Activated naive CD4-positive, alpha-beta T cell treated with anti-CD3 and anti-CD28 coated beads, Interleukin-2, amount 10 ng/mL, durations not matched to agents 7 days and 5 days (primary cell): ENCODE results near the gene RLN3.

ENCODE experiments used
- CTCF ChIA-PET: fragments of 350-600 bp; sonication (Branson Sonifier 250); formaldehyde crosslinking; loops from one replicate; lab custom pipeline; 2021; ENCODE audit warnings: antibody characterized with exemption; lab: Charles Lee
- DNase-seq: peaks from one replicate; pipeline ENCODE4 v3.0.0-alpha.2; 2020
- H3K27ac Mint-ChIP-seq: one replicate; pipeline ENCODE4 v1.8.0; 2021; ENCODE audit warnings: mild to moderate bottlenecking, moderate library complexity, mixed read lengths
- H3K27me3 Mint-ChIP-seq: one replicate; pipeline ENCODE4 v1.8.0; 2021; ENCODE audit warnings: mild to moderate bottlenecking, mixed read lengths
- H3K36me3 Mint-ChIP-seq: one replicate; pipeline ENCODE4 v1.8.0; 2021; ENCODE audit warnings: mixed read lengths
- H3K4me1 Mint-ChIP-seq: one replicate; pipeline ENCODE4 v1.8.0; 2021; ENCODE audit warnings: mixed read lengths
- H3K4me3 Mint-ChIP-seq: one replicate; pipeline ENCODE4 v1.8.0; 2021; ENCODE audit warnings: mild to moderate bottlenecking, moderate library complexity, mixed read lengths
- H3K9me3 Mint-ChIP-seq: one replicate; pipeline ENCODE4 v1.8.0; 2021; ENCODE audit warnings: mixed read lengths

The RLN3 gene

GRCh38 chr19:14027856-14028450 lies at the start of gene RLN3:
Gene RLN3 (plus strand): TSS chr19:14028148. CDS start chr19:14028205, 57 bp downstream.
- Mint-ChIP-seq H3K4me3 (no peak within 1 kb of the TSS), H3K4me1 (peaks cover 47% of the 10 kb centered on the region), H3K9me3 (no peaks in the 10 kb centered on the region), H3K27ac (no peak within 1 kb of the TSS), H3K36me3 (peaks cover 6% of the 10 kb centered on the region), H3K27me3 (peaks cover 30% of the 10 kb centered on the region)
- no peak for DNase-seq
- CTCF ChIA-PET, result no interaction called here

GRCh38 chr19:13978351-13979243 lies 49.4 kb upstream of the RLN3 start:
- Mint-ChIP-seq H3K36me3 (peaks cover 21% of the 10 kb centered on the region), H3K4me3 (no peak overlapping the region), H3K27me3 (peaks cover 4% of the 10 kb centered on the region)

GRCh38 chr19:13979244-13979615 lies 48.7 kb upstream of the RLN3 start:
- DNase-seq, result no peak
- peaks cover 4% of the 10 kb centered on the region for H3K27me3 Mint-ChIP-seq
- peaks cover 17% of the 10 kb centered on the region for H3K36me3 Mint-ChIP-seq
- peaks cover 48% of the 10 kb centered on the region for H3K4me1 Mint-ChIP-seq
- CTCF ChIA-PET, result no interaction called here
- H3K4me3 Mint-ChIP-seq, result no peak overlapping the region
- H3K9me3 Mint-ChIP-seq, result no peaks in the 10 kb centered on the region
- no peak overlapping the region for H3K27ac Mint-ChIP-seq

More at GRCh38 chr19:13978351-13979243, 49.4 kb upstream of the RLN3 start:
- DNase-seq, result no peak
- no peaks in the 10 kb centered on the region for H3K9me3 Mint-ChIP-seq
- CTCF ChIA-PET, result no interaction called here
- no peak overlapping the region for H3K27ac Mint-ChIP-seq
- peaks cover 48% of the 10 kb centered on the region for H3K4me1 Mint-ChIP-seq

GRCh38 chr19:13979686-13980085 lies 48.3 kb upstream of the RLN3 start:
- CTCF ChIA-PET, result no interaction called here
- no peak for DNase-seq
- peaks cover 14% of the 10 kb centered on the region for H3K36me3 Mint-ChIP-seq
- H3K9me3 Mint-ChIP-seq, result no peaks in the 10 kb centered on the region
- H3K4me1 Mint-ChIP-seq, result peaks cover 50% of the 10 kb centered on the region
- no peak overlapping the region for H3K4me3 Mint-ChIP-seq
- H3K27ac Mint-ChIP-seq, result no peak overlapping the region
- H3K27me3 Mint-ChIP-seq, result peaks cover 4% of the 10 kb centered on the region

- Mint-ChIP-seq H3K4me3 (no peak overlapping the region), H3K27me3 (peaks cover 4% of the 10 kb centered on the region), H3K27ac (no peak overlapping the region), H3K4me1 (peaks cover 56% of the 10 kb centered on the region), H3K9me3 (no peaks in the 10 kb centered on the region), H3K36me3 (peaks cover 14% of the 10 kb centered on the region)
- CTCF ChIA-PET, result interaction anchor here (1.3 to 1.8 kb wide), 2 partner anchors 24 to 27 kb away, joined by 5 read pairs; no protein-coding TSS in a partner anchor
- no peak for DNase-seq
These were observed 47.6 kb upstream of the RLN3 start for GRCh38 chr19:13980340-13980739.

- DNase-seq, result no peak
- CTCF ChIA-PET, result interaction anchor here (1.3 to 1.8 kb wide), 2 partner anchors 24 to 28 kb away, joined by 5 read pairs; no protein-coding TSS in a partner anchor
- Mint-ChIP-seq H3K9me3 (no peaks in the 10 kb centered on the region), H3K36me3 (peaks cover 14% of the 10 kb centered on the region), H3K27ac (peak overlapping the region; percentile 87), H3K27me3 (peaks cover 4% of the 10 kb centered on the region), H3K4me3 (no peak overlapping the region), H3K4me1 (peaks cover 63% of the 10 kb centered on the region)
These were observed 46.9 kb upstream of the RLN3 start for GRCh38 chr19:13981021-13981420.

GRCh38 chr19:13981467-13981866 lies 46.5 kb upstream of the RLN3 start:
- Mint-ChIP-seq H3K27ac (peak overlapping the region; percentile 87), H3K9me3 (no peaks in the 10 kb centered on the region), H3K4me1 (peaks cover 67% of the 10 kb centered on the region), H3K36me3 (peaks cover 13% of the 10 kb centered on the region), H3K27me3 (peaks cover 4% of the 10 kb centered on the region), H3K4me3 (no peak overlapping the region)
- CTCF ChIA-PET, result interaction anchor here (1.3 to 1.8 kb wide), 2 partner anchors 25 to 28 kb away, joined by 5 read pairs; no protein-coding TSS in a partner anchor
- no peak for DNase-seq

GRCh38 chr19:13981988-13982501 lies 45.9 kb upstream of the RLN3 start:
- peaks cover 12% of the 10 kb centered on the region for H3K36me3 Mint-ChIP-seq
- peak overlapping the region; percentile 49 for H3K27ac Mint-ChIP-seq
- peaks cover 73% of the 10 kb centered on the region for H3K4me1 Mint-ChIP-seq
- CTCF ChIA-PET, result interaction anchor here (1.8 kb wide), 1 partner anchor 25 kb away, joined by 5 read pairs; no protein-coding TSS in a partner anchor
- DNase-seq, result no peak
- H3K9me3 Mint-ChIP-seq, result no peaks in the 10 kb centered on the region
- no peak overlapping the region for H3K4me3 Mint-ChIP-seq
- H3K27me3 Mint-ChIP-seq, result peaks cover 4% of the 10 kb centered on the region

GRCh38 chr19:13982773-13983172 lies 45.2 kb upstream of the RLN3 start:
- no peak for DNase-seq
- CTCF ChIA-PET, result no interaction called here
- Mint-ChIP-seq H3K27me3 (peaks cover 4% of the 10 kb centered on the region), H3K9me3 (no peaks in the 10 kb centered on the region), H3K4me1 (peaks cover 80% of the 10 kb centered on the region), H3K27ac (no peak overlapping the region), H3K36me3 (peaks cover 12% of the 10 kb centered on the region), H3K4me3 (no peak overlapping the region)

GRCh38 chr19:13983213-13983889 lies 44.6 kb upstream of the RLN3 start:
- CTCF ChIA-PET, result interaction anchor here (1.0 kb wide), 1 partner anchor 75 kb away, joined by 3 read pairs; no protein-coding TSS in a partner anchor
- Mint-ChIP-seq H3K27ac (peak overlapping the region; percentile 7), H3K9me3 (no peaks in the 10 kb centered on the region), H3K4me3 (no peak overlapping the region), H3K4me1 (peaks cover 79% of the 10 kb centered on the region), H3K27me3 (peaks cover 4% of the 10 kb centered on the region), H3K36me3 (peaks cover 13% of the 10 kb centered on the region)
- peak; percentile 48 for DNase-seq

- peaks cover 19% of the 10 kb centered on the region for H3K36me3 Mint-ChIP-seq
- H3K27me3 Mint-ChIP-seq, result peaks cover 4% of the 10 kb centered on the region
- H3K4me3 Mint-ChIP-seq, result no peak overlapping the region
- H3K4me1 Mint-ChIP-seq, result peaks cover 88% of the 10 kb centered on the region
- no peak for DNase-seq
- no peak overlapping the region for H3K27ac Mint-ChIP-seq
- CTCF ChIA-PET, result interaction anchor here (1.0 to 1.8 kb wide), 3 partner anchors 13 to 82 kb away, joined by 3 read pairs; no protein-coding TSS in a partner anchor
- no peaks in the 10 kb centered on the region for H3K9me3 Mint-ChIP-seq
These were observed 43.8 kb upstream of the RLN3 start for GRCh38 chr19:13984186-13984585.

GRCh38 chr19:13984875-13985741 lies 42.8 kb upstream of the RLN3 start:
- peaks cover 22% of the 10 kb centered on the region for H3K36me3 Mint-ChIP-seq
- peak overlapping the region; percentile 27 for H3K4me3 Mint-ChIP-seq
- CTCF ChIA-PET, result interaction anchor here (0.6 to 1.8 kb wide), 5 partner anchors 14 to 83 kb away, joined by 3 read pairs; no protein-coding TSS in a partner anchor
- H3K27ac Mint-ChIP-seq, result peak overlapping the region; percentile 98
- H3K9me3 Mint-ChIP-seq, result no peaks in the 10 kb centered on the region
- H3K4me1 Mint-ChIP-seq, result peaks cover 89% of the 10 kb centered on the region
- no peak for DNase-seq
- H3K27me3 Mint-ChIP-seq, result no peaks in the 10 kb centered on the region
